ENCODE measurements around the gene DMPK. TPM values are rescaled to one million over a fixed set of nuclear protein-coding genes. Genes with fewer than 3 reads are reported as not detected.

Gene DMPK
- total and polyA plus RNA-seq, 12 donors, result 220 to 439 (median 304) TPM

GRCh38 chr19:45767881-45768654 lies 14.2 kb downstream of the DMPK start:
- peaks cover 0 to 26% (median 3%) of the 10 kb centered on the region in 9 donors for H3K36me3 ChIP-seq
- WGBS, 2 donors, result 1% methylated on average over 80 to 102 of the region's 102 CpGs
- H3K27ac ChIP-seq, result peak overlapping the region; percentile 83 to 100 (median 96)
- intact Hi-C loops (cut with DNase I), result loop anchor here in 6 of 10 donors (2.0 to 5.0 kb wide), 5 partner anchors 25 to 76 kb away; partner anchors contain the start of genes DMWD (in 2 of the 6), QPCTL (in 2 of the 6), SNRPD2 (in 2 of the 6) and FBXO46 (in 1 of the 6)
- DNase-seq, result peak; percentile 62 to 72
- TF ChIP-seq, protein P1, sequence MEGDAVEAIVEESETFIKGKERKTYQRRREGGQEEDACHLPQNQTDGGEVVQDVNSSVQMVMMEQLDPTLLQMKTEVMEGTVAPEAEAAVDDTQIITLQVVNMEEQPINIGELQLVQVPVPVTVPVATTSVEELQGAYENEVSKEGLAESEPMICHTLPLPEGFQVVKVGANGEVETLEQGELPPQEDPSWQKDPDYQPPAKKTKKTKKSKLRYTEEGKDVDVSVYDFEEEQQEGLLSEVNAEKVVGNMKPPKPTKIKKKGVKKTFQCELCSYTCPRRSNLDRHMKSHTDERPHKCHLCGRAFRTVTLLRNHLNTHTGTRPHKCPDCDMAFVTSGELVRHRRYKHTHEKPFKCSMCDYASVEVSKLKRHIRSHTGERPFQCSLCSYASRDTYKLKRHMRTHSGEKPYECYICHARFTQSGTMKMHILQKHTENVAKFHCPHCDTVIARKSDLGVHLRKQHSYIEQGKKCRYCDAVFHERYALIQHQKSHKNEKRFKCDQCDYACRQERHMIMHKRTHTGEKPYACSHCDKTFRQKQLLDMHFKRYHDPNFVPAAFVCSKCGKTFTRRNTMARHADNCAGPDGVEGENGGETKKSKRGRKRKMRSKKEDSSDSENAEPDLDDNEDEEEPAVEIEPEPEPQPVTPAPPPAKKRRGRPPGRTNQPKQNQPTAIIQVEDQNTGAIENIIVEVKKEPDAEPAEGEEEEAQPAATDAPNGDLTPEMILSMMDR (IDR thresholded peaks at IDR 0.05), result no peak
- peaks cover 0 to 79% (median 0%) of the 10 kb centered on the region in 7 donors for H3K27me3 ChIP-seq
- H3K4me3 ChIP-seq, result peak overlapping the region; percentile 75 to 94 (median 86)
- ATAC-seq, result peak in 2 of 8 donors; percentile 1 to 2
- peaks cover 37 to 70% (median 50%) of the 10 kb centered on the region in 9 donors for H3K4me1 ChIP-seq
- H3K9me3 ChIP-seq, result no peaks in the 10 kb centered on the region

DNA sequence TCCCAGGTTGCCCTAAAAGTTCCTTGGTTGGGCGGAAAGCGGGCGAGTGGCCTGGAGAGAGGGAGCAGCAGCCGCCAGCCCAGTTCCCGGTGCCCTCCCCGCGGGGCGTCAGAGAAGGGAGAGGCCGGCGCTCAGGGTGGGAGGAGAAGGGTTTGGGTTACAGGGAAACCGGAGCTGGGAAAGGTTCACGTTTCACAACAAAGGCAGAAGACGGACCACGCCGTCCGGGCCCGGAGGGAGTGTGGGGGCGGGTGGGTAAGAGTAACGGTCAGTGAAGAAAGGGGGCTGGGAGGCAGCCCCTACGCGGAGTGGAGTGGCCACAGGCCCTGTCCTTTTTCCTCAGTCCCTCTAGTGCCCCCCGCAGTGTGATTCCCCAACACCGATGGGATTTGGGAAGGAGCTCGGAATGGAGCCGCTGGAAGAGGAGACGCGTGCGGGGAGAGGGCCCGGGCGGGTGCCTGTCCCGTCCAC lies 14.8 kb downstream of the DMPK start:
- H3K4me1 ChIP-seq, result peaks cover 37 to 70% (median 50%) of the 10 kb centered on the region in 9 donors
- WGBS, 2 donors, result 3 to 7% methylated on average over 30 to 31 of the region's 31 CpGs
- ATAC-seq, result peak in 7 of 8 donors; percentile 0 to 13 (median 5)

GRCh38 chr19:45766869-45767346 lies 15.4 kb downstream of the DMPK start:
- H3K9me3 ChIP-seq, result no peaks in the 10 kb centered on the region
- WGBS, 2 donors, result 9 to 11% methylated on average over 24 of the region's 24 CpGs
- H3K27me3 ChIP-seq, result peaks cover 0 to 67% (median 0%) of the 10 kb centered on the region in 7 donors
- intact Hi-C loops (cut with DNase I), result loop anchor here in 2 of 10 donors (5.0 kb wide), 2 partner anchors 50 to 75 kb away; partner anchors contain the start of genes QPCTL (in 2 of the 2) and SNRPD2 (in 2 of the 2)
- H3K27ac ChIP-seq, result peak overlapping the region; percentile 83 to 100 (median 96)
- peak overlapping the region; percentile 75 to 94 (median 86) for H3K4me3 ChIP-seq
- peaks cover 0 to 15% (median 3%) of the 10 kb centered on the region in 9 donors for H3K36me3 ChIP-seq
- TF ChIP-seq, protein P1 (IDR thresholded peaks at IDR 0.05), result no peak
- ATAC-seq (no peak), DNase-seq (peak in 1 of 2 donors; percentile 55)
- H3K4me1 ChIP-seq, result peaks cover 37 to 70% (median 50%) of the 10 kb centered on the region in 9 donors

More for the DNA sequence above, 14.8 kb downstream of the DMPK start:
- H3K9me3 ChIP-seq, result no peaks in the 10 kb centered on the region
- peaks cover 0 to 20% (median 3%) of the 10 kb centered on the region in 9 donors for H3K36me3 ChIP-seq
- peak; percentile 78 to 84 for DNase-seq
- TF ChIP-seq, protein P1 (IDR thresholded peaks at IDR 0.05), result peak in 1 of 9 donors; percentile 9
- H3K27me3 ChIP-seq, result peaks cover 0 to 72% (median 0%) of the 10 kb centered on the region in 7 donors
- intact Hi-C loops (cut with DNase I), result loop anchor here in 2 of 10 donors (5.0 kb wide), 2 partner anchors 50 to 75 kb away; partner anchors contain the start of genes QPCTL (in 2 of the 2) and SNRPD2 (in 2 of the 2)
- peak overlapping the region; percentile 83 to 100 (median 96) for H3K27ac ChIP-seq
- peak overlapping the region; percentile 75 to 94 (median 86) for H3K4me3 ChIP-seq
